Lower leg skin (tissue), 4 donors: Measurements from ENCODE around the gene THBS1. TPM values are rescaled to one million over a fixed set of nuclear protein-coding genes. Genes with fewer than 3 reads are reported as not detected.

Experiments used
- DNase-seq, 2 donors: peaks; one replicate each; pipeline ENCODE4 v3.0.0-alpha.2; 2019; ENCODE audit warnings: low spot score in 2 of 2
- H3K4me3 ChIP-seq: fragments of 200-600 bp; sonication (generic); 2 replicates; pipeline ENCODE4 v1.5.1; 2017; ENCODE audit warnings: mild to moderate bottlenecking, low read depth; ENCODE audit not compliant: poor library complexity, severe bottlenecking
- CTCF ChIP-seq, 3 donors: fragments of 450-650 bp; IDR thresholded peaks; one replicate each; pipeline ENCODE4 v1.5.1; 2016; ENCODE audit warnings: antibody characterized with exemption in 3 of 3, mild to moderate bottlenecking in 3 of 3, moderate library complexity in 2 of 3
- POLR2A ChIP-seq, 2 donors: fragments of 450-650 bp; IDR thresholded peaks; one replicate each; pipeline ENCODE4 v1.6.1; 2016 to 2017; ENCODE audit warnings: antibody characterized with exemption in 2 of 2, mild to moderate bottlenecking in 1 of 2, moderate library complexity in 1 of 2
- WGBS, 2 donors: methylation state at CpG; one replicate each; pipeline ENCODE4 v1.1.5; 2018; 5-methylcytosine and 5-hydroxymethylcytosine counted together
- intact Hi-C: fragments of 100-400 bp; cut with DNase I; formaldehyde crosslinking; loops from one replicate; pipeline ENCODE4 v1.15.0; 2023; ENCODE audit warnings: low total_unique reads
- total RNA-seq, 4 donors: library from RNA; depleted of rRNA; stranded (reverse); fragments of >200 nt; gene quantifications; one replicate each; pipeline ENCODE4 v1.1.0, GENCODE V29; 2016

Gene THBS1
- total RNA-seq, 4 donors from 2014 or later, result 84.7 to 158 (median 103) TPM

- H3K4me3 ChIP-seq, result no peak overlapping the region
- 91 to 94% methylated on average over 2 of the region's 2 CpGs for WGBS, 2 donors
- intact Hi-C loops, result no loop called here
Measured at GRCh38 chr15:39608185-39609139, 27.6 kb downstream of the THBS1 start.

GRCh38 chr15:39609166-39609916 is 28.5 kb downstream of the THBS1 start:
- TF ChIP-seq POLR2A (IDR thresholded peaks at IDR 0.05), result no peak
- no peak for TF ChIP-seq CTCF (IDR thresholded peaks at IDR 0.05)
- no peak overlapping the region for H3K4me3 ChIP-seq
- DNase-seq, result no peak
- intact Hi-C loops, result no loop called here
- WGBS, 2 donors, result 76 to 81% methylated on average over 4 of the region's 4 CpGs

More at GRCh38 chr15:39608185-39609139, 27.6 kb downstream of the THBS1 start:
- DNase-seq, result no peak
- TF ChIP-seq POLR2A (IDR thresholded peaks at IDR 0.05) (no peak), CTCF (IDR thresholded peaks at IDR 0.05) (no peak)

GRCh38 chr15:39610665-39611064 is 29.8 kb downstream of the THBS1 start:
- TF ChIP-seq CTCF (IDR thresholded peaks at IDR 0.05) (no peak), POLR2A (IDR thresholded peaks at IDR 0.05) (no peak)
- no peak for DNase-seq
- intact Hi-C loops, result no loop called here
- no peak overlapping the region for H3K4me3 ChIP-seq

GRCh38 chr15:39613271-39613670 is 32.4 kb downstream of the THBS1 start:
- no peak for DNase-seq
- no peak for TF ChIP-seq CTCF (IDR thresholded peaks at IDR 0.05)
- TF ChIP-seq POLR2A (IDR thresholded peaks at IDR 0.05), result no peak
- no peak overlapping the region for H3K4me3 ChIP-seq
- intact Hi-C loops, result no loop called here

- TF ChIP-seq POLR2A (IDR thresholded peaks at IDR 0.05), result no peak
- no peak for TF ChIP-seq CTCF (IDR thresholded peaks at IDR 0.05)
- no peak for DNase-seq
- H3K4me3 ChIP-seq, result no peak overlapping the region
- intact Hi-C loops, result no loop called here
- 87 to 88% methylated on average over 2 of the region's 2 CpGs for WGBS, 2 donors
Measured at GRCh38 chr15:39613861-39614260, 33.0 kb downstream of the THBS1 start.
